Loucy (cell line): ENCODE results near the gene CTLA4.

Experiments used
- H2AFZ ChIP-seq: fragments of 200-600 bp; sonication (generic); 2 replicates; pipeline ENCODE4 v1.6.0; 2016; ENCODE audit warnings: antibody characterized with exemption, mild to moderate bottlenecking, low read length, moderate library complexity
- H3F3A ChIP-seq: fragments of 200-600 bp; 2 replicates; pipeline ENCODE4 v1.6.0; 2016; ENCODE audit warnings: antibody characterized with exemption, low read depth, mild to moderate bottlenecking
- H3K27me3 ChIP-seq: fragments of 200-600 bp; sonication (generic); 2 replicates; pipeline ENCODE4 v1.6.1; 2014; ENCODE audit warnings: low read length, mild to moderate bottlenecking; ENCODE audit not compliant: insufficient read depth, poor library complexity, severe bottlenecking
- H3K36me3 ChIP-seq: fragments of 200-600 bp; sonication (generic); 2 replicates; pipeline ENCODE4 v1.6.1; 2016; ENCODE audit warnings: low read length; ENCODE audit not compliant: insufficient read depth
- H3K4me1 ChIP-seq: fragments of 200-600 bp; sonication (generic); 2 replicates; pipeline ENCODE4 v1.5.1; 2014; ENCODE audit warnings: low read length, mild to moderate bottlenecking; ENCODE audit not compliant: insufficient read depth, poor library complexity, severe bottlenecking
- H3K4me2 ChIP-seq: fragments of 200-600 bp; sonication (generic); 2 replicates; pipeline ENCODE4 v1.6.0; 2014; ENCODE audit warnings: antibody characterized with exemption, low read length, low read depth, mild to moderate bottlenecking; ENCODE audit not compliant: poor library complexity, severe bottlenecking
- H3K4me3 ChIP-seq: fragments of 200-600 bp; sonication (generic); 2 replicates; pipeline ENCODE4 v1.5.1; 2014; ENCODE audit warnings: low read length, mild to moderate bottlenecking, mixed read lengths; ENCODE audit not compliant: poor library complexity, severe bottlenecking
- H3K79me2 ChIP-seq: fragments of 200-600 bp; sonication (generic); 2 replicates; pipeline ENCODE4 v1.6.1; 2014; ENCODE audit warnings: low read length; ENCODE audit not compliant: insufficient read depth
- H3K9ac ChIP-seq: fragments of 200-600 bp; sonication (generic); 2 replicates; pipeline ENCODE4 v1.6.0; 2014; ENCODE audit warnings: mild to moderate bottlenecking, low read depth, low read length, moderate library complexity; ENCODE audit not compliant: poor library complexity, severe bottlenecking
- H3K9me2 ChIP-seq: fragments of 200-600 bp; sonication (generic); replicated peaks from 2 replicates; pipeline ENCODE4 v1.6.1; 2016; ENCODE audit warnings: low read depth, low read length, mixed read lengths
- H3K9me3 ChIP-seq: fragments of 200-600 bp; sonication (generic); 2 replicates; pipeline ENCODE4 v1.6.1; 2014; ENCODE audit warnings: mild to moderate bottlenecking, antibody characterized with exemption, low read length, low read depth; ENCODE audit not compliant: insufficient read depth
- H4K20me1 ChIP-seq: fragments of 200-600 bp; sonication (generic); 2 replicates; pipeline ENCODE4 v1.6.0; 2014; ENCODE audit warnings: antibody characterized with exemption, low read length, mild to moderate bottlenecking; ENCODE audit not compliant: insufficient read depth, poor library complexity, severe bottlenecking
- EZH2phosphoT487 ChIP-seq: fragments of 200-600 bp; IDR thresholded peaks from 2 replicates; pipeline ENCODE4 v1.6.1; 2018; ENCODE audit warnings: antibody characterized with exemption, mild to moderate bottlenecking, moderate library complexity, borderline replicate concordance
- TF ChIP-seq, protein P1 (sequence below): fragments of 200-600 bp; sonication (generic); conservative IDR thresholded peaks from 2 replicates; pipeline ENCODE4 v1.5.1; 2014; ENCODE audit warnings: mild to moderate bottlenecking, antibody characterized with exemption, low read length

The CTLA4 gene

DNA sequence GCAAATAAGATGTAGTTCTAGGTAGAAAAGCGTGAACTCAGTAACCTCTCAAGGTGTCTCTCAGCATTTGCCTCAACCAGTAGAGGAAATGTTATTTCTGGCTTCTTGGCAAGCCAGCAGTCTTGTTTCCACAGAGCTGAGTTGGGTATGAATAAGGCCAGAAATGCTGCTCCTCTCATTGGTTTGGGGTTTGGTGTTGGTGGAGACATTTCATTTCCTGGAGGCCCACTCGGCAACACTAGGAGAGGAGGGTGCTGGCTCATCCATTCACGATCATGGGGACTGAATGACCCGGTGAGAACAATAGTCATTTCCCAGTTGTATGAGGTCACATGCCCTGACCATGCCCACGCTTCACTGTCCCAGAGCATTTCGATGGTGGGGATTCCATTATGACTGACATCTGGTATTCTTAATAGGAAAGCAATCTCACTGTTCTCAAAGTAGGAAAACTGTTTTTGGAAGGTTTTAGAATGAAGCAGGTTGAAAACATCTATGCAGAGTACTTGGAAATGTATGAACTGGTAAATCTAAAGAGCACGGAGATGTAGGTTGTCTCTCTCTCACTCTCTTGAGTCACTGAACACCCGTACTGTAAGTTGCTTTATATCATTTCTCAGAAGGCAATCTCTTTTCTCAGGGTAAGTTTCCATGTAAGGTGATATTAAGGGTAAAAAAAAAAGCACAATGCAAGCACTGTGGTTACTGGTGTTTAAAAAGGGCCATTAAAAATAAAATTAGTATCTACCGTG, 37.1 kb upstream of the CTLA4 start:
- no peak overlapping the region for H3K9ac ChIP-seq
- H4K20me1 ChIP-seq, result no peaks in the 10 kb centered on the region
- no peak for TF ChIP-seq EZH2phosphoT487
- TF ChIP-seq, protein P1, sequence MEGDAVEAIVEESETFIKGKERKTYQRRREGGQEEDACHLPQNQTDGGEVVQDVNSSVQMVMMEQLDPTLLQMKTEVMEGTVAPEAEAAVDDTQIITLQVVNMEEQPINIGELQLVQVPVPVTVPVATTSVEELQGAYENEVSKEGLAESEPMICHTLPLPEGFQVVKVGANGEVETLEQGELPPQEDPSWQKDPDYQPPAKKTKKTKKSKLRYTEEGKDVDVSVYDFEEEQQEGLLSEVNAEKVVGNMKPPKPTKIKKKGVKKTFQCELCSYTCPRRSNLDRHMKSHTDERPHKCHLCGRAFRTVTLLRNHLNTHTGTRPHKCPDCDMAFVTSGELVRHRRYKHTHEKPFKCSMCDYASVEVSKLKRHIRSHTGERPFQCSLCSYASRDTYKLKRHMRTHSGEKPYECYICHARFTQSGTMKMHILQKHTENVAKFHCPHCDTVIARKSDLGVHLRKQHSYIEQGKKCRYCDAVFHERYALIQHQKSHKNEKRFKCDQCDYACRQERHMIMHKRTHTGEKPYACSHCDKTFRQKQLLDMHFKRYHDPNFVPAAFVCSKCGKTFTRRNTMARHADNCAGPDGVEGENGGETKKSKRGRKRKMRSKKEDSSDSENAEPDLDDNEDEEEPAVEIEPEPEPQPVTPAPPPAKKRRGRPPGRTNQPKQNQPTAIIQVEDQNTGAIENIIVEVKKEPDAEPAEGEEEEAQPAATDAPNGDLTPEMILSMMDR, result no peak
- H3K9me3 ChIP-seq, result no peaks in the 10 kb centered on the region
- no peak overlapping the region for H3K4me3 ChIP-seq
- no peaks in the 10 kb centered on the region for H3K27me3 ChIP-seq
- H3F3A ChIP-seq, result no peaks in the 10 kb centered on the region
- no peaks in the 10 kb centered on the region for H3K36me3 ChIP-seq
- H3K4me1 ChIP-seq, result no peaks in the 10 kb centered on the region
- no peaks in the 10 kb centered on the region for H3K9me2 ChIP-seq
- no peaks in the 10 kb centered on the region for H3K79me2 ChIP-seq
- no peak overlapping the region for H3K4me2 ChIP-seq
- H2AFZ ChIP-seq, result no peak overlapping the region

DNA sequence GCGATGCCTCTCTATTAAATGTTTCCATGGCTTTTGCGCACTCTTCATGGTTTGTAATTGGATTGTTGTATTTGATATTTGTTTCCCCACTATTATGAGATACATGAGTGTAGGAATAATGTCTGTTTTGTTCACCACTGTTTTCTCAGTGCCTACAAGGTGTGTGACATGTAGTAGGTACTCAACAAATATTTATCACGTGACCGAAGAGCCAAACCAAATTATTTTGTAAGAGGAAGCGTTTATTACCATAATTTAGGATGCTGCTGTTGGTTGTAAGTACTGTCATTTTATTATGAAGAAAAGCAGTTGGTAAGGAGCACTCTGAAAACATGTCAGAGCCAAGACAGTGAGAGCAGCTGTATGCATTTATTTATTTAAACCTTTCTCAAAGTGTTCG, 32.2 kb upstream of the CTLA4 start:
- Histone ChIP-seq H3K9ac (no peak overlapping the region), H3K4me2 (no peak overlapping the region)

DNA sequence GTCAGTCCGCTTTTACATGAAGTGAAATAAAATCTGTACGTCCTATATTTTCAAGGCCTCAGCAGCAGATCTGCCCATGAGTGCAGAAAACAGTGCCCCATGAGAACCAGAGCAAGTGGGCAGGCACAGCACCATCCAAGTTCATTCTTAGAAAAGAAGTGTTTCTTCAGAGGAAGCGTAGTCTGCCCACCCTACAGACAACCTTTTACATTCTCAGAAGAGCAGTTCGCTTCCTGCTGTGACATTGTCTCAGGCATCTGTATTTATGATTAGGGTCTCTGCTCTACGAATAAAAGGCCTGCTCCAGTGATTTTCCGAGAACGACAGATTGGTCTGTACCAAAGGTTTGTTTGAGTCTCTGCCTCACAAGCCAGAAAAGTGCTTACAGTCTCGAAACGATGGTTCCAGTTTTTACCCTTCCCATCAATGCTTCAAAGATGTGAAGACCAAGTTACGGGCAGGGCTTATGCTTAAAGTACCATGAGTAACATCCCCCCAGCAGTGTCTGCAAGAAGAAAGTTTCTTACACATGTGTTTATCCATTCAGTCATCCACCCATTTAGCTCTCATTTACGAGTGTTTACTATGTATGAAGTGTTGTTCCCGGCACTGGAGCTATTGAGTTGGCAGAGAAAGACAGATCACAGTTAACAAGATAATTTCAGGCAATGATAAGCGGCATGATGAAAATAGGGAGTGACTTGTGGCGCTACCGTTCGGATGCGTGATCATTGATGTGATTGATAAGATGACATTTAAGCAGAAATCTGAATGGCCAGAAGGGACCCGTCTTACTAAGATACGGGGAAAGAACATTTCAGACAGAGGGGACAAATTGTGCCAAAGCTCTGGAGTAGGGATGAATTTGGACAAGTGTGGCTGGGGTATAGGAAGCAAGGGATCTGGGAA, 31.4 kb upstream of the CTLA4 start:
- H3K4me1 ChIP-seq, result no peaks in the 10 kb centered on the region
- H3K79me2 ChIP-seq, result no peaks in the 10 kb centered on the region
- no peaks in the 10 kb centered on the region for H3K27me3 ChIP-seq
- no peak overlapping the region for H3K4me2 ChIP-seq
- no peak overlapping the region for H3K4me3 ChIP-seq
- TF ChIP-seq EZH2phosphoT487, result no peak
- TF ChIP-seq, protein P1, result no peak
- H3K9ac ChIP-seq, result no peak overlapping the region
- no peaks in the 10 kb centered on the region for H3K9me2 ChIP-seq
- no peaks in the 10 kb centered on the region for H4K20me1 ChIP-seq
- H2AFZ ChIP-seq, result no peak overlapping the region
- H3F3A ChIP-seq, result no peaks in the 10 kb centered on the region
- no peaks in the 10 kb centered on the region for H3K36me3 ChIP-seq
- H3K9me3 ChIP-seq, result no peaks in the 10 kb centered on the region

More for the DNA sequence above, 32.2 kb upstream of the CTLA4 start:
- no peak overlapping the region for H3K4me3 ChIP-seq
- no peak overlapping the region for H2AFZ ChIP-seq
- no peaks in the 10 kb centered on the region for H3F3A ChIP-seq
- no peaks in the 10 kb centered on the region for H3K4me1 ChIP-seq
- H3K36me3 ChIP-seq, result no peaks in the 10 kb centered on the region
- no peaks in the 10 kb centered on the region for H4K20me1 ChIP-seq
- H3K9me2 ChIP-seq, result no peaks in the 10 kb centered on the region
- H3K79me2 ChIP-seq, result no peaks in the 10 kb centered on the region
- H3K27me3 ChIP-seq, result no peaks in the 10 kb centered on the region
- H3K9me3 ChIP-seq, result no peaks in the 10 kb centered on the region
- TF ChIP-seq EZH2phosphoT487, result no peak
- TF ChIP-seq, protein P1, result no peak
